ENCODE results near the gene FAM135A. TPM values are rescaled to one million over a fixed set of nuclear protein-coding genes. Genes with fewer than 3 reads are reported as not detected.

FAM135A gene
- total and polyA plus RNA-seq, 2 of the 4 experiments (the other 2 are of a cell fraction): 2.2 to 7.9 TPM

- Histone ChIP-seq H3K9me3 (ENCODE audit: control insufficient read depth, insufficient read depth, low read length) (0 out of 2 replicates have a peak, but pooled peaks cover under 1% of the 10 kb centered on the region), H3K9me1 (ENCODE audit: insufficient read depth, low read length) (no peaks in the 10 kb centered on the region), H3K56ac (ENCODE audit: extremely low read depth, insufficient read depth, low read length) (no peak overlapping the region), H3K4ac (ENCODE audit: low read depth, low read length) (no peak overlapping the region), H2BK5ac (ENCODE audit: low read depth, low read length, poor library complexity, severe bottlenecking) (no peak overlapping the region), H2AK5ac (ENCODE audit: low read depth, low read length) (no peak overlapping the region), H3K4me3 (ENCODE audit: insufficient read depth, low read depth, low read length) (no peak overlapping the region), H4K91ac (ENCODE audit: insufficient read depth, low read depth, low read length) (no peak overlapping the region), H2AFZ (replicated peaks; ENCODE audit: low read length, poor library complexity) (no peak overlapping the region), H3K23ac (ENCODE audit: low read depth, low read length) (no peak overlapping the region), H3K4me1 (ENCODE audit: control insufficient read depth, insufficient read depth, low read length) (no peaks in the 10 kb centered on the region), H2AK9ac (replicated peaks; ENCODE audit: low read depth, low read length, poor library complexity) (no peak overlapping the region), H2BK120ac (ENCODE audit: low read depth, low read length) (no peak overlapping the region), H3K79me1 (ENCODE audit: low read depth in 1 of 2, low read length in 2 of 2) (no peaks in the 10 kb centered on the region), H4K8ac (ENCODE audit: low read depth in 2 of 2, low read length in 2 of 2) (no peak overlapping the region), H4K20me1 (ENCODE audit: insufficient read depth, low read length) (no peaks in the 10 kb centered on the region), H3K14ac (replicated peaks; ENCODE audit: low read depth, low read length) (no peak overlapping the region), H3K36me3 (ENCODE audit: control insufficient read depth, insufficient read depth, low read length) (no peaks in the 10 kb centered on the region), H4K5ac (ENCODE audit: low read depth, low read length) (no peak overlapping the region), H3K9ac (ENCODE audit: low read depth, low read length) (no peak overlapping the region), H2BK20ac (ENCODE audit: low read depth, low read length) (no peak overlapping the region), H3K18ac (ENCODE audit: low read depth, low read length) (no peak overlapping the region), H3K27ac (ENCODE audit: insufficient read depth, low read length) (no peak overlapping the region), H3K4me2 (ENCODE audit: low read depth, low read length) (no peak overlapping the region), H3K27me3 (ENCODE audit: control insufficient read depth, insufficient read depth, low read length) (no peaks in the 10 kb centered on the region), H2BK15ac (ENCODE audit: low read depth, low read length) (no peak overlapping the region)
- DNase-seq (no peak), ATAC-seq (ENCODE audit: low read depth) (no peak)
- in situ Hi-C loops (cut with MboI; ENCODE audit: low sequenced_read_pairs): no loop called here
- POLR2A ChIA-PET (ENCODE audit: unreplicated experiment): no interaction called here
- CTCF ChIA-PET: interaction anchor here (1.4 kb wide), 1 partner anchor 29 kb away, joined by 3 read pairs; no protein-coding TSS in a partner anchor
- dilution Hi-C loops (cut with HindIII; ENCODE audit: low sequenced_read_pairs, unreplicated experiment): no loop called here
- TF ChIP-seq POLR2A (IDR thresholded peaks at IDR 0.05; ENCODE audit: low read depth, low read length) (no peak), NFE2L2 (IDR thresholded peaks at IDR 0.05; ENCODE audit: low read depth, low read length) (no peak), SMC3 (IDR thresholded peaks at IDR 0.05; ENCODE audit: low read depth, low read length) (no peak), ELK1 (IDR thresholded peaks at IDR 0.05; ENCODE audit: borderline replicate concordance, low read depth, low read length) (no peak), RFX5 (IDR thresholded peaks at IDR 0.05; ENCODE audit: low read depth, low read length) (no peak)
- no TSS peak for BruUV-seq (replicated peaks)
- WGBS, 2 experiments (ENCODE audit: extremely low coverage in 2 of 2, insufficient read length in 1 of 2): no CpG with 5 or more reads among the region's 1 CpG
- intact Hi-C loops (cut with micrococcal nuclease): no loop called here
Measured at GRCh38 chr6:70508953-70509352, 95.6 kb downstream of the FAM135A start.

Measured in IMR-90 (cell line).